ENCODE results near the gene BAG3.
"Not testable (repeated sequence)": the region's sequence is repeated elsewhere in the genome, so short reads cannot be mapped to it uniquely, and the experiment has no call there.

Gene BAG3

DNA sequence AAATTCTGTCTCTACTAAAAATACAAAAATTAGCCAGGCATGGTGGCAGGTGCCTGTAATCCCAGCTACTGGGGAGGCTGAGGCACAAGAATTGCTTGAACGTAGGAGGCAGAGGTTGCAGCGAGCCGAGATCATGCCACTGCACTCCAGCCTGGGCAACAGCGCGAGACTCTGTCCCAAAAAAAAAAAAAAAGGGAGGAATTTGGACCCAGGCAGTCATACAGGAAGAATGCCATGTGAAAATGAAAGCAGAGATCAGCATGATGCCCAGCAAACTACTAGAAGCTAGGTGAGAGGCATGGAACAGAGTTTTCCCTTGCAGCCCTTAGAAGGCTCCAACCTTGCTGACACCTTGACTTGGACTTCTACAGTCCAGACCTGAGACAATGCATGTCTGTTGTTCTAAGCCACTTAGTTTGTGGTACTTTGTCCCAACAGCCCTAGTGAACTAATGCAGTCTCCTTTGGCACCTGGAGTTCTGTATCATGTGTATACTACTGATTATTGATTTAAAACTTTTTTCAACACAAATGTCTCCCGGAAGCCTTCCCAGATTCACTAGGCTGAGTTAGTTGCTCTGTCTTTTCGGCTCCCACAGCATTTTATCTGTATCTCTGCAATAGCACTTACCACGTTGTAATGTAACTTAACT lies 10.2 kb upstream of the BAG3 start:
- no peak for DNase-seq

DNA sequence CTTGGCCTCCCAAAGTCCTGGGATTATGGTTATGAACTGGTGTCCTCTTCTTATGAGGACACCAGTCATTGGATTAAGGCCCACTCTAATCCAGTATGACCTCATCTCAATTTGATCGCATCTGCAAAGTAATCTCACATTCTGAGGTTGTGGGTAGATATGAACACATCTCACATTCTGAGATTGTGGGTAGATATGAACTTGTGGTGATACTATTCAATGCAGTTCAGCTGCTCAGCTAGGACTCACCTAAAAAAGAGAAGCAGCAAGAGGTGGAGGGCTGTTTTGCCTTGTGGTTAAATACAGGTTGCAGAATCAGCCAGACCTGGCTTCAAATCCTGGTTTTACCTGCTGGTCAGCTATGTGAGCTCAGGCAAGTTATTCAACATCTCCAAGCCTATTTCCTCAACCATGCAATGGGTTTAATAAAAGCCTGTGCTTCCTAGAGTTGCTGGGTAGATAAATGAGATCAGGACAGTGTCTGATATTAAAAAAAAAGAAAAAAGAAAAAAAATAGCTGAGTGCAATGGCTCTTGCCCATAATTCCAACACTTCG lies 8.5 kb upstream of the BAG3 start:
- DNase-seq, result no peak

DNA sequence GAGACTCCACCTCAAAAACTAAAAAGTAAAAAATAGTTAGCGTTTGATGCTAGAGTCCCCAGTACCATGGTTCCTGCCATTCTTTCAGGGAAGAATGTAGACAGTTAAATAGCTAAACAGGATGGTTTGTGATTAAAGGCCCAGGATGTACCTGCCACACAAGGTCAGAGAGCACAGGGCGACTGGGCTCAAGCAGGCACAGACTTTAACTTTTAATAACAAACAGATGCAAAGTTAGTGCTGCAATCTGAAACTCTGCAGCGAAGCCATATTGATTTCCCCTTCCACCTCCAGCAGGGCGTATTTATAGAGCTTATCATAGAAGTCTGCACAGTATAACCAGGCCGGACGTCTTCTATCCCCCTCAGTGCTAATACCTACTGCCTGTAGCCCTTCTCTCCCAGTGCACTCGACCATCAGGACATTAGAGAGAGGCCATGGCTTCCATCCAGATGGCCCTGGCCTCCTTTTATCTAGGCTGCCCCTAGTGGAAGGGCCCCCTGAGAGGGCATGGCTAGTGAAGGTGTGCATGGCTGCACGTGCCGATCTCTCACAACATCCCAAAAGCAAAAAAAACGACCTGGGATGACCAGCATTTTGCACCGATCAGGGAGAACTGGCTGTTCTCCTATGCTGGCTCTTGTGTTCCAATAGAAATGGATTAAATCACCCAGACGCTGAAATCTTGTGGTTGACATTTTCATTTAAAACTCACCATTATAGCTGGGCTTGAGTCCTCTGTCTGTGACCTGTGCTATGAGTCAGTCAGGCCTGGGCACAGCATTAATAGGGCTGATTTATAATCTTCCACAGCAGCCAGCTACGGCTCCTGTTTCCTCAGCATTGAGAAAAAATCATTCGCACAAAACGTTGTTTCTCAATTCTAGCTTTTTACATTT lies 7.6 kb upstream of the BAG3 start:
- DNase-seq, result no peak

DNA sequence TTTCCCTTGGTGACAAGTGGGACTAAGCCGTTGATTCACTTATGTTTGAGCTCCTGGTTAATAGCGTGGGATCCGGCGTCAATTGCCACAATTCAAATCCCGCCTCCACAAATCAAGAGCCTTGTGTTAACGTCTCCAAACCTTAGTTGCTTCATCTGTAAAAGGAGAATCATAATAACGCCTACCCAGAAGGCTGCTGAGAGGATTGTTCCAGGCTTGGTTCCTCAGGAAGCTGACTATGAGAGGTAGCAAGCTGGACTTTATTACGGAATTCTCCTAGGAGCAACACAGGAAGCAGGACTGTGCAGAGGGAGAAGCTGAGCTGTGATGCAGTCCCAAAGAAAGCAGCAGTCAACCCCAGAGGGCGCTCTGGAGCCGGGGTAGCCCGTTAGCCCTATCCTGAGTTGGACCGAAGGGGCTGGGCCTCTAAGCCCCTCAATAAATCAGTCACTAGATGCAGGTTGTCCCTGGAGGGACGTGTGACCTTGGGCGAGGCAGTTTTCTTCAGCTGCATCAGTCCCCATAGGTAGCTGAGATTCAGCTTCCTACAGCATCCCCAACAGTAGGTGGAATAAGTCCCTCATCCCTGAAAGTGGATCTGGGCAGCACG lies 6.9 kb upstream of the BAG3 start:
- no peak for DNase-seq

DNA sequence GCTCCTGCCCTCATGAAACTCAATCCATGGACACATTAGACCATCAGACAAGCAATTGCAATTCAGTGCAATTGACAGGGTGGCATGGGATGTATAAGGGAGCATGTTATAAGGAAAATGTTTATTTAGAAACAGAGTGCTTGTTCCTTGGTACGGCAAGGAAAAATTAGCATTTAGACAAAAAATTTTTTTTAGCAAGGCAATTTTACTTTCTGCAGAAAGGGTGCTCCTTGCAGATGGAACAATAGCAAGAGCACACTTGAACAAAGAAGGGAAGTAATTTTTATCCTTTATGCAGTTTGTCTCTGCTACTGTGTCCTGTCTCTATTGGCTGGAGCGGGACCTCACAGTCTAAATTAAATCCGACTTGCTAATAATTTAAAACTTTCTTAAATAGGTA lies 6.2 kb upstream of the BAG3 start:
- DNase-seq, result no peak

DNA sequence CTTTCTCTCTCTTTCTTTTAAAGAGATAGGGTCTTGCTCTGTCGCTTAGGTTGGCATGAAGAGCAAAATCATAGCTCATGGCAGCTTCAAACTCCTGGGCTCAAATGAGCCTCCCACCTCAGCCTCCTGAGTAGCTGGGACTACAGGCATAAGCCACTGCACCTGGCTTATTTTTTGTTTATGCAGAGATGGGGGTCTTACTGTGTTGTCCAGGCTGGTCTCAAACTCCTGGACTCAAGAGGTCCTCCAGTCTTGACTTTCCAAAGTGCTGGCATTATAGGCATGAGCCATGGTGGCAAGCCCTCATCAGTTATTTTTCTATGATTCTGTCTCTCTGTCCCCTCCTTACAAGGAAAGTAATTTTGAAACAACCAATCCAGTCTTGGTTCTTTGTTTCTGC lies 1.1 kb upstream of the BAG3 start:
- DNase-seq, result no peak

DNA sequence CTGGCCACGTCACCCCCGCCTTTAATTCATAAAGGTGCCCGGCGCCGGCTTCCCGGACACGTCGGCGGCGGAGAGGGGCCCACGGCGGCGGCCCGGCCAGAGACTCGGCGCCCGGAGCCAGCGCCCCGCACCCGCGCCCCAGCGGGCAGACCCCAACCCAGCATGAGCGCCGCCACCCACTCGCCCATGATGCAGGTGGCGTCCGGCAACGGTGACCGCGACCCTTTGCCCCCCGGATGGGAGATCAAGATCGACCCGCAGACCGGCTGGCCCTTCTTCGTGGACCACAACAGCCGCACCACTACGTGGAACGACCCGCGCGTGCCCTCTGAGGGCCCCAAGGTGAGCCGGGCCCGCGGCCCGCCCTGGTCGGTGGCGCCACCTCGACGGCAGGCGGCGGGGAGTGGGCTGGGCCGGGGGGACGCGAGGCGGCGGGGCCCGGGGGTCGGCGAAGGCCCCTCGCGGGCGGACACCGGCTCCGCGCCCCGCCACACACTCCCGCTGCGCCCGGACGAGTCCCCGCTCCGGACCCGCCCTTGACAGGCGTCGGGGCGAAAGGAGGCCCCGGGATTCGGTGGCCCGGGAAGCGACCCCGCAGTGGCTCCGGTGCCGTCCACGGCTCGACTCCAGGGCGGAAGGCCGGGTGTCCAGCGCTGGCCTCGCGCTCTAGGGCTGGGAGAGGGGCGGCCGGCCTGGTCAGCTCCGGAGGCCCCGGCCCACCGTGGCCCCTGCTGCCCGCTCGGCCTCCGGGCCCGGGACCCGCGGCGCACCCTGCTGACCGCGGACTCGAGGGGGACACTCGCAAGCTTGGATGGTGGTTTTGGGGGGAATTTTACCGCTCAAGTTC lies 557 bp downstream of the BAG3 start:
- no peak for DNase-seq

DNA sequence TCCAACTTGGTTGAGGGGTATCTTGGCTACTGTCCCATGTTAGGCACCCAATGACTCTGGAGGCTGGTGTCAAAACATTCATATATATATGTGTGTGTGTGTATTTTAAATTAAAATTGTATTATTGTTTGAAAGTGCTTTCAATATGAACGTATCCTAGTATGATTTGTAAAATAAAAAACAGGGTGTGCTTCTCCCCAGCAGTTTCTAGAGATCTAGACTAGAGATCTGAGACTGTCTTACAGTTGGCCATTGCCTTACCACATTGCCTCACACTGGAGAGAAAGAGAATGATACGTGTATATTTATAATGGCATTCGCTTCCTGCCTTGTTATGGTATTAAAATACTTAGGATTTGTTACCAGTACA lies 1.2 kb downstream of the BAG3 start:
- DNase-seq, result no peak

DNA sequence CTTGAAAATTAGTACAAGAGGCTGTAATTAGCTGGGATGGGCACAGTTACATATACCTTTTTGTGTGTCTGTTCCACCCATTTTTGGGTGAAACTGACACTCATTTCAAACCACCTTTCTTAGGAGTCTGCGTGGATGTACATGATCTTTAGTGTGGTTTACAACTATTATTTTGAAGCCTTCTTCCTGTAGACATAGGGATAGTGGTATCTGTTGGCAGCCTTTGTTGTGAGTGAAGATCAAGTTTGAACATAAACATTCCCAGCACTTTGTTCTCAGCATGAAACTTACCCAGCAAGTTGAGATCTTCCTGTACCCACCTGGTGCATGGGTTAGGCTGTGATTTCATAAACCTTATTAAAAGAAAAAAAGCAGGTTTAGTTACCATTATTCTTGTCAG lies 2.0 kb downstream of the BAG3 start:
- no peak for DNase-seq

DNA sequence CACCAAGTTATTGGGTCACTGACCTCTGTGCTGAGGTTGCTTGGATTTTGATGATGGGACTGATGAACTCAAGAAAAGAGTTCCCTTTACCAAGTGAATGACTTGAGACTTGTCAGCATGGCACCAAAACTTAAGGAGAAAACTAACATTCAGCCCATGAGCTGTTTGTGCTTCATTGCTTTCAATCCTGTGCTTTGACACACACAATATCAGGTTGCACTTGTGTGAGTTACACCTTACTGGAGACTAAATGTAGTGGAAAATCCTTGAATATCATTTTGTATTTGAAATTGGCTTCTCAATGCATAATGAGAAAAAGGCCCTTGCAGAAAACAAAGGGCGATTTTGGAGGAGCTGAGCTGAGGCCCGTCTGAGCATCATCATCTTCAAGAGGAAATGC lies 2.7 kb downstream of the BAG3 start:
- no peak for DNase-seq

DNA sequence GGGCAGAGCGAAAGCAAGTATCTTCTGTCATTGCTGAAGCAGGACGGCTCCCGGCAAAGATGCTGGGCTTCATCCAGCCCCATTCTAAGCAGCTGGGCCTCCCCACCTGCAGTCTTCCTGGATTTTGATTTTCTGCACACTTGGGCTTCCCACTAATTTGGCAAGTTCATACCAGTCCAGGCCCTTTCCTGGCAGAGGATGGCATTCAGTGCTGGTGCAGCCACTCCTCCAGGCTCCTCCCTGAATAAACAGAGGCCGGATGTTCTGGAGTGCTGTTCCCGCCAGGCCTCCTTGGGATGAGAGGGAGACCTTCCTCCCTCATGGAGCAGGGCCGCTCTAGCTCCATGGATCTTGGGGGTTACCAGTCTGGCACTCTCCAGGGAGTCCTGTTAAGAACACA lies 3.4 kb downstream of the BAG3 start:
- DNase-seq, result no peak

DNA sequence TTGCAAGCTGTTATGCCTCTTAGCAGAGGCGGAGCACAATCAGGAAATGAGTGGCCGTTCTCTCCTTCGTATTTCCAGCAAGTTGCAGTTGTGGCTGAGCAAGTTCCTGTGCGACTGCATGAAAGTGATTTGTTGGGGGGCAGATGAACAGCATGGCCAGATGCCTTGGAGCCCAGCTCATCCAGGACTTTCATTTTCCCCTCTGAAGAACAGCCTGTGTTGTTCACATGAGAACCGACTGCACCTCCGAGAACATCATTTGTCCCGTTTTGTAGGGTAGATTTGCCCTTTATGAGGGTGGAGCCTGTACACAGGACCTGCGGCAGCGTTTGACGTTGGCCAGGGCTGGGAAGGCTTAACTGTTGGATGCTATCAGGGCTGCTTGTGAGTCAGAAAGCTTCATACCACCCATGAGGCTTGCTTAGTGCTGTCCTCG lies 4.4 kb downstream of the BAG3 start:
- no peak for DNase-seq

DNA sequence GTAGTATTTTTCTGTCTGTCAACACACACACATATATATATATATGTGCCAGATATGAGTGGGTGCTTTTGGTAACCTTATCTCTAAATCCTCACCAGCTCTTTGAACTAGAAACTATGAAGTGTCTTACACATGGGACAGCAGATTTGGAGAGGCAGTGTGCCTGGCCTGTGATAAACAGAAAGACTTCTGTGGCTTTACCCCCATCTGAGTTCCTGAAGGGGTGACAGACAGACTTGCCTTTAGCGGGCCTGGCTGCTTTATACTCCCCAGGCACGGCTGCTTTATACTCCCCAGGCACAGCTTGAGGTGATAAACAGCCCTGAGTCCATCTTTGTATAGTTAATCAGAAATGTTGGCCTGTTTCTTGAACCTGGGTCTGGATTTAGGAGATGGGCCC lies 5.6 kb downstream of the BAG3 start:
- no peak for DNase-seq

DNA sequence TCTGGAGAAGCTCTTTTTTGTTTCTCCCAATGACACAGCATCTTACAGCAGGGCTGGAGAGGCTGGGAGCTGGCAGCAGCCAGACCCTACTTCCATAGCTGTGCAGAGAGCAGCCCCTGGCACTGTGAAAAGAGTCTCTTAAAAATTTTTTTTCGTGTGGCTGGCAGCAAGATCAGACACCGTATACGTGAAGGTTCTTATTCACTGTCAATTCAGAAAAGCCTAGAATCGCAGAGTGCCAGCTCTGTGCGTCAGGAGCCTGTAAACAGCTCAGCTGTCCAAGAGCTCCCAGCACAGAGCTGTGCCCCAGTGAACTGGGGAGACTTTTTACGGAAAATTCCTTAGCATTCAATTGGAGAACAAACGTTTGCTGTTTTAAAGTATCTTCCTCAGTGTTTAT lies 6.5 kb downstream of the BAG3 start:
- DNase-seq, result no peak

DNA sequence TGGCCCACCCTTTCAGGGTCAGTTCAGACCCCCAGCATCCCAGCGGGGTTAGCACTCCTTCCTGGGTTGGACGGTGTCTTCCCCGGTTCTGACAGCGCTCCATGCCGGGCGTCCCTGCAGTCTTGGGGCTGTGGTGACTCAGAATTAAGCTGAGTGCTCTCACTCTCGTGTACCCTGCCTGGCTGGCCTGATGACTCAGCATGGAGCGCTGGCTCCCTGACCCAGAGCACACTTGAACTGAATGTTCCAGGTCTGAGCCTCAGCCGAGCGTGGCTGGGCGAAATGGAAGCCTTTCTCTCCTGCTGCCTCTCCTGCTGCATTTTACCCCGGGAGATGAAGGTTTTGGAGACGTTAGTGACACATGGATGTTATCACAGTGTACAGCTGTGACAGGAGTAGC lies 7.1 kb downstream of the BAG3 start:
- no peak for DNase-seq

DNA sequence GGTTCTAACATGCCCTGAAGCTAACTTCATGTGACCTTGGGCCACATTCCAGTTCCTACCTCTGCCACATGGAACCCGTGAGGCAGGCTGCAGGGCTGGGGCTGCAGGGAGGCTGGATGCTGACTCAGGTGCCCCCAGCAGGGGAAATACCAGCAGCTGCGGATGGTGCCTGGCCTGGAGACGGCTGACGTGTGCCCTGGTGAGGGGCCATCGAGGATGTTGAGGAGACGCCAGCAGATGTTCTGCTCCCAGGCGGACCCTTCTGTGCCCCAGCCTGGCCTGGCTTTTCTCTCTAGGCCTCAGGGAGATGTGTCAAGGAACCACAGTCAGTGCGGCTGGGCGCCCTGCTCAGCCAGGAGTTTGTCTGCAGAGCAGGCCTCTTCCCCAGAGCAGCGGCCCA lies 8.8 kb downstream of the BAG3 start:
- no peak for DNase-seq

DNA sequence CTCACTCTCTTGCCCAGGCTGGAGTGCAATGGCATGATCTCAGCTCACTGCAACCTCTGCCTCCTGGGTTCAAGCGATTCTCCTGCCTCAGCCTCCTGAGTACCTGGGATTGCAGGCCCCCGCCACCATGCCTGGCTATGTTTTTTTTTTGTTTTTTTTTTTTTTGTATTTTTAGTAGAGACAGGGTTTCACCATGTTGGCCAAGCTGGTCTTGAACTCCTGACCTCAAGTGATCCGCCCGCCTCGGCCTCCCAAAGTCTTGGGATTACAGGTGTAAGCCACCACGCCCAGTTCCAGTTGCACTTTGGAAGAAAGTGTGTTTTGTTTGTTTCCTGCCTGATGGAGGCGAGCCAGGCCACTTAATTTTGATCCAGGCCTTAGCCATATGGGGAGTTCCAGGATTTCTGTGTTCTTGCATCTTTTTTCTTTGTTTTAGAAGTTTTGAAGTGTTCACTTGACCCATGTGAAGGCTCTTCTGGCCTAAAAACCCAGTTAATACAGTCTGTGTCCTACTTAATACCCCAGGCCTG lies 11.0 kb downstream of the BAG3 start:
- DNase-seq, result not testable (repeated sequence)

DNA sequence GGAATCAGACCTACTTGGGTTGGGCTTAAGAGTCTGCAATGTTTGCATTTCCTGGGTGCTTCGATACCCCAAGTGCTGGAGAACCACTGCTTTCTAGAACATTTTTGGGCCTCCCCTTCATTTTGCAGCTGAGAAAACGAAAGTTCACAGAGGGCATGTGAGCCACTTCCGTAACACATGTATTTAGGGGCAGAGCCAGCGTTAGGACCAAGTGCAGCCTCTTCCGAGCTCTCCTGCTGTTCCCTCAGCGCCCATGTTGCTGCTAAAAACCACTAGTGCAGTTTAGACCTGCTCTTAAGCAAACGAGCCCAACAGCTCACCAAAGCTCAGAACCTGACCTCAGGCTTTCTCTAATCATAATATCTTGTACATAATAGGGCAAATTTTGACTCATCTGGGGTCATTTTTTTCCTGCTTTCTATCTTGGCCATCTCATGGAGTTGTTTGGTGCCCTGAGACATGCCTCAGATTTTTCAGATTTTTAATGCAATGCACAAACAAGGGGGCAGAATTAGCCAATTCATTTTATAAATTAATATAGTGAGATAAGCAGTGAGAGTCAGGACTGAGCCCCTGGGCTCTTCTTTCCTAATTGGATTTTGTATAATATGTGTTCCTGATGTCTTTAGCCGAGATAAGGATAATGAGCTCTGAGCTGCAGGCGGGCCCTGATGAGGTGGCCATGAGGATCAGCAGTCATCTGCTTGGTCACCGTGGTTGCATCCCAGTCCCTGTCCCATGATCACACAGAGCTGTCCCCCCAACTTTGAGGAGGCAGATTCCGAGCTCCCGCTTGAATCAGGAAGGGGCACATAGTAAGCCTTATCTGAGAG lies 12.9 kb downstream of the BAG3 start:
- DNase-seq, result no peak

DNA sequence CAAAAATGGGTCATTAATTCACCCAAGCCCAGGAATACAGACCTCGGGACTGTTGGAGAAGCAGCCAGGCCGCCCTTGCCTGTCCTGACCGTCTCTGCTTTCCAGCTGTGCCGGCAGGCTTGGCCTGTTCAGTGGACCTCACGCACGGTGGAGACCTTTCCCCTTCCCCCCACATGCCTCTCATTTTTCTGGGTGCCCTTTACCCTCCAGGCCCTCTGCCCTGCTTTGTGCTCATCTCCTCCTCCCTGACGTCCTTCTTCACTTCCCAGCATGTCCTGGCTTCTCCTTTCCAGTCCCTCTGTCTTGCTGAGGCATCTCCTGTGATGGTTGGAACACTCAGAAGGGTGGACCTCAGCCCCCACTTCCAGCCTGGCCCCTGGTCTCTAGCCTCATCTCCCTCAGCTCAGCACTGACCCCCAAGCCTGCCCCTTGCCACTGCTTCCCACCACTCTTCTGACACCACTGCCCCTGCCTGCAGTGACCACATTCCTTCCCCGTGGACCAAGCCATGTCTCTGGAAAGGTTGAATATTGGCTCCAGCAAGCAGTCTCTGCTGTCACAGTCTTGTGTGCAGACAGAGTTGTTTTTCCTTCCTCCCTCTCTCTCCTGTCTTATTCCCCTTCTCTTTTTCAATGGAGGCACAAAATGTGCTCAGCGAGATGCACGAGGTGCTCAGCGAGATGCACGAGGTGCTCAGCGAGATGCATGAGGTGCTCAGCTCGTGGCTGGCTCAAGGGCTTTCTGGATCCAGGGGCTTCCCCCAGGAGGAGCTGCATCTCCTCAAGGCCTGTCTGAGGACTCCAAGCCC lies 14.9 kb downstream of the BAG3 start:
- no peak for DNase-seq

DNA sequence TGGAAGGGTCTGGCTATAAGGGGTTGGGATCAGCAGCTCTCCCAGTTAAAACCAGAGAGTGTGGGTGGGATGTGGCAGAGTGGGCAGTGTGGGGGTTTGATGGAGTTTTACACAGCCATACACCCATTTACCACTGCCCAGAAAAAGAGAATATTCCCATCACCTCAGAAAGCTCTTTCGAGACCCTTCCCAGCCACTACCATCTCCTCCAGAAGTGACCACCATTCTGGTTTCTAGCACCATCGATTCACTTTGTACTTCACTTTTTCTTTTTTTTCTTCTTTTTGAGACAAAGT lies 15.5 kb downstream of the BAG3 start:
- no peak for DNase-seq

Measured in NCI-H1092 (cell line).